HG02870 (cell line): Measurements from ENCODE around the gene CEP72.
"Not testable (repeated sequence)": the region's sequence is repeated elsewhere in the genome, so short reads cannot be mapped to it uniquely, and the experiment has no call there.

ENCODE experiments used
- ATAC-seq: cut with Tn5 transposase; IDR thresholded peaks from one replicate; pipeline ENCODE4 v1.9.1; 2021; ENCODE audit warnings: mild to moderate bottlenecking, moderate library complexity; ENCODE audit not compliant: unreplicated experiment

Gene CEP72

DNA sequence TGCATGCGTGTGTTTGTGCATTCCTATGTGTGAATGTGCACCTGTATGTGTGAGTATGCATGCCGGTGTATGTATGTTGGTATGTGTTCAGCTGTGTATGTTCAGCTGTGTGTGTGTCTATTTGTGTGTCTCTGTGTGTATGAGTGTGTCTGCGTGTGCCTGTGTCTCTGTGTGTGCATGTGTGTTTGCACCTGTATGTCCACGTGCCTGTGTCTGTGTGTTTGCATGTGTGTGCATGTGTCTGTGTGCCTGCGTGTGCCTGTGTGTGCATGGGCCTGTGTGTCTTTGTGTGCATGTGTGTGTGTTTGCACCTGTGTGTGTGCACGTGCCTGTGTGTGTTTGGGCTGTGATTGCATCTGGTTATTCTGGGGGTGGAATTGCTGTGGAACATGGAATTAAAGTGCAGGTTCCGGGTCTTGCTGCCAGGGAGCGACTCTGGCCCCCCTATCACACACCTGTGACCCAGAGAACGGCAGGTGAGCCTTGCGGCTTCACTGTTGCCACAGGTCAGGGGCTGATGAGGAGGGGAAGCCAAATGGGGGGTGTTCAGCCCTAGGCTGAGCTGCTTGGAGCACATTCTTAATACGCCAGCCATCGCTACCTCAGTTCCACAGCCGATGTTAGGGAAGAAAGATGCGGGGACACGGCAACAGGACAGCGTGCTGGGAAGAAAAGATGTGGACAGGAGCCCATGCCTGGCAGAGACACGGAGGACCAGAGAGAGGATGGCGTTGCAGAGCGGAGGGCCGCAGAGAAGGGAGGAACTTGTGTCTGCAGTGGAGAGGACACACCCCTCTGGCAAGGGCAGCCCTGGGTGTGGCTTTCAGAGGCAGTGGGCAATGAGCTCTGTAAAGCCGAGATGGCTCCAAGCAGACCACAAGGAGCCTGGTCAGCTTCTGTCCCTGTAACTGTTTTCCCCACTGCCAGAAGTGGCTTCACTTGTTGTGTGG lies 84.9 kb downstream of the CEP72 start:
- ATAC-seq = not testable (repeated sequence)
